ENCODE data around the gene SEH1L.

SEH1L gene

GRCh38 chr18:13014232-13014631 lies 66.4 kb downstream of the SEH1L start:
- H3K36me3 ChIP-seq: peaks cover 92% of the 10 kb centered on the region

GRCh38 chr18:13014818-13015217 lies 67.0 kb downstream of the SEH1L start:
- DNase-seq: no peak
- Histone ChIP-seq H3K27me3 (ENCODE audit: insufficient read depth, low read depth, severe bottlenecking) (no peaks in the 10 kb centered on the region), H3K27ac (no peak overlapping the region), H3K4me3 (ENCODE audit: low read depth, low read length) (no peak overlapping the region), H3K36me3 (peaks cover 88% of the 10 kb centered on the region), H3K9me3 (ENCODE audit: severe bottlenecking) (no peaks in the 10 kb centered on the region)
- TF ChIP-seq CTCF (IDR thresholded peaks at IDR 0.05; ENCODE audit: low read depth, low read length): no peak

More at GRCh38 chr18:13014232-13014631, 66.4 kb downstream of the SEH1L start:
- no peak for TF ChIP-seq CTCF (IDR thresholded peaks at IDR 0.05; ENCODE audit: low read depth, low read length)
- Histone ChIP-seq H3K4me3 (ENCODE audit: low read depth, low read length) (no peak overlapping the region), H3K27ac (no peak overlapping the region), H3K27me3 (ENCODE audit: insufficient read depth, low read depth, severe bottlenecking) (no peaks in the 10 kb centered on the region), H3K9me3 (ENCODE audit: severe bottlenecking) (no peaks in the 10 kb centered on the region)
- no peak for DNase-seq

- Histone ChIP-seq H3K27ac (no peak overlapping the region), H3K36me3 (peaks cover 86% of the 10 kb centered on the region), H3K4me3 (ENCODE audit: low read depth, low read length) (no peak overlapping the region), H3K9me3 (ENCODE audit: severe bottlenecking) (no peaks in the 10 kb centered on the region), H3K27me3 (ENCODE audit: insufficient read depth, low read depth, severe bottlenecking) (no peaks in the 10 kb centered on the region)
- no peak for TF ChIP-seq CTCF (IDR thresholded peaks at IDR 0.05; ENCODE audit: low read depth, low read length)
- DNase-seq: no peak
Measured at GRCh38 chr18:13017247-13017875, 69.5 kb downstream of the SEH1L start.

- DNase-seq: no peak
- H3K36me3 ChIP-seq: peaks cover 85% of the 10 kb centered on the region
- no peak for TF ChIP-seq CTCF (IDR thresholded peaks at IDR 0.05; ENCODE audit: low read depth, low read length)
- H3K27ac ChIP-seq: no peak overlapping the region
- no peak overlapping the region for H3K4me3 ChIP-seq (ENCODE audit: low read depth, low read length)
- no peaks in the 10 kb centered on the region for H3K27me3 ChIP-seq (ENCODE audit: insufficient read depth, low read depth, severe bottlenecking)
- no peaks in the 10 kb centered on the region for H3K9me3 ChIP-seq (ENCODE audit: severe bottlenecking)
Measured at GRCh38 chr18:13018374-13018773, 70.6 kb downstream of the SEH1L start.

GRCh38 chr18:13019301-13019700 lies 71.5 kb downstream of the SEH1L start:
- no peak for TF ChIP-seq CTCF (IDR thresholded peaks at IDR 0.05; ENCODE audit: low read depth, low read length)
- no peak for DNase-seq
- no peaks in the 10 kb centered on the region for H3K27me3 ChIP-seq (ENCODE audit: insufficient read depth, low read depth, severe bottlenecking)
- no peaks in the 10 kb centered on the region for H3K9me3 ChIP-seq (ENCODE audit: severe bottlenecking)
- peaks cover 80% of the 10 kb centered on the region for H3K36me3 ChIP-seq
- H3K4me3 ChIP-seq (ENCODE audit: low read depth, low read length): no peak overlapping the region
- H3K27ac ChIP-seq: no peak overlapping the region

- DNase-seq: no peak
- Histone ChIP-seq H3K27me3 (ENCODE audit: insufficient read depth, low read depth, severe bottlenecking) (no peaks in the 10 kb centered on the region), H3K36me3 (peaks cover 73% of the 10 kb centered on the region), H3K27ac (no peak overlapping the region), H3K9me3 (ENCODE audit: severe bottlenecking) (no peaks in the 10 kb centered on the region), H3K4me3 (ENCODE audit: low read depth, low read length) (no peak overlapping the region)
- TF ChIP-seq CTCF (IDR thresholded peaks at IDR 0.05; ENCODE audit: low read depth, low read length): no peak
Measured at GRCh38 chr18:13022644-13023043, 74.8 kb downstream of the SEH1L start.

Measured in WERI-Rb-1 (cell line).